GM10266 (cell line): ENCODE results near the gene EIF5A.

ENCODE experiments used
- DNase-seq: peaks from one replicate; pipeline ENCODE4 v3.0.0; 2012; ENCODE audit errors: extremely low spot score
- CTCF ChIP-seq: IDR thresholded peaks from 2 replicates; pipeline ENCODE4 v1.5.1; 2012; ENCODE audit warnings: mild to moderate bottlenecking, low read depth; ENCODE audit not compliant: control insufficient read depth, insufficient read depth; ENCODE audit errors: missing control alignments

EIF5A gene

GRCh38 chr17:7308625-7309433 is 1.4 kb downstream of the EIF5A start:
- TF ChIP-seq CTCF = no peak
- DNase-seq = peak; percentile 87

DNA sequence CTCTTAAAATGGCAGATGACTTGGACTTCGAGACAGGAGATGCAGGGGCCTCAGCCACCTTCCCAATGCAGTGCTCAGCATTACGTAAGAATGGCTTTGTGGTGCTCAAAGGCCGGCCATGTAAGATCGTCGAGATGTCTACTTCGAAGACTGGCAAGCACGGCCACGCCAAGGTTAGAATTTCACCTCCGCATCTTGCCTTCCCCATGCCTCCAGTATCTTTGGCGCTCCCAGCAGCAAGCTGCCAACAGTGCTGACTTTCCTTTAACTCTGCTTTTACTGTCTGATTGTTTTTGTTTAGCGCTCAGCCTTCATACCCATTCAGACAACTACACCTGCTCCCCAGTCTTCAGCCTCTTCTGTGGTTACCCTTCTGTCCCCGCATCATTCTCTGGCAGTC is 2.2 kb downstream of the EIF5A start:
- no peak for TF ChIP-seq CTCF
- DNase-seq = no peak

DNA sequence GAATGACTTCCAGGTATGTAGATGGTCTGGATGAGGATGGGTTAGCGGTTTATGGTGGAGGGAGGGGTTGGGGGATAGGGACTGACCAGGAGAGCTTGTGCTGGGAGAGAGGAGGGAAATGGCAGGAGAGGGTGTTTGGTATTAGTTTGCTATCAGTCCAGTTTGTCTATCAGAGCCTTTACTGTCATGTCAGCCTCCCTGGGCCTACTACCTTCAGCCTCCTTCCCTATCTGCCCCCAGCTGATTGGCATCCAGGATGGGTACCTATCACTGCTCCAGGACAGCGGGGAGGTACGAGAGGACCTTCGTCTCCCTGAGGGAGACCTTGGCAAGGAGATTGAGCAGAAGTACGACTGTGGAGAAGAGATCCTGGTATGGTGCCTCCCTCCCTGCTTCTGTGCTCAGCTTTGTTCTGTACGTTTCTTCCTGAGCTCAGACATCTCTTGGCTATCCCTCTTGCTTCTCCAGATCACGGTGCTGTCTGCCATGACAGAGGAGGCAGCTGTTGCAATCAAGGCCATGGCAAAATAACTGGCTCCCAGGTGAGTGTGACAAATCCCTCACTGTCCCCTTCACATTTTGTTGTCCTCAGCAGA is 3.8 kb downstream of the EIF5A start:
- no peak for DNase-seq
- no peak for TF ChIP-seq CTCF

- DNase-seq = peak; percentile 5
- TF ChIP-seq CTCF = no peak
Measured at GRCh38 chr17:7312432-7313087, 5.1 kb downstream of the EIF5A start.

DNA sequence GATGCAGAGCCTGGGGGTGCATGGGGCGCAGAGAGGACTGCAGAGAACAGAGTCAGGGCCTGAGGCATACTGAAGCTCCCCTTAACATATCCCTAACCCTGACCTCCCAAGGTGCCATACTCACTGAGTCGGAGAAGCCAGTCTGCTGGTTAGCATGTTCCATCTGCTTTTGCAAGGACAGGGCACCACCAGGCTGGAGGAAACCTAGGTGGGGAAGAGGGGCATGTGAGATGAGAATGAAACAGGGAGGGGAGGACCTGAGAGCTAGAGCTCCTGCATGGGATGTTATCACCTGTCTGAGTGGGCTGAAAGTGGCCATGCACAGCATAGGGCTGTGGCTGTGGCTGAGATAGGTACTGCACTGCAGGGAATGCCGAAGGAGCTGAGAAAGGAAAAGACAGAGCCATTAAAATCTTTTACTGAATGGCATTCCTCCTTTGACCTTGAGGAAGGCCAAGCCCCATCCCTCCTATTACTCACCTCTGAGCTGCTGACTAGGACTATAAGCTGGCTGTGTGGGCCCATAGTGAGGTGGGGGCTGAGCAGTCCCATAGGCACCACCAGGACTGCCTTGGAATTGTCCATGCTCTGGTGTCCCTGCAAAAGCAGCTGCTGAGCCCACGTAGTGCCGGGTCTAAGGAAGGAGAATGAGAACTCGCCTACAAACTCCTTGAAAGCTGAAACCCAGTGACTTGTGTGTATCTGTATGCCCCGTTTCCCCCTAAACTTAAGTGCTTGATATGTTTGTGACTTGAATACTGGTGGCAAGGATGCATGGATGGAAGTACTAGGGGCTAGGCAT is 5.9 kb downstream of the EIF5A start:
- no peak for TF ChIP-seq CTCF
- DNase-seq = peak; percentile 24

DNA sequence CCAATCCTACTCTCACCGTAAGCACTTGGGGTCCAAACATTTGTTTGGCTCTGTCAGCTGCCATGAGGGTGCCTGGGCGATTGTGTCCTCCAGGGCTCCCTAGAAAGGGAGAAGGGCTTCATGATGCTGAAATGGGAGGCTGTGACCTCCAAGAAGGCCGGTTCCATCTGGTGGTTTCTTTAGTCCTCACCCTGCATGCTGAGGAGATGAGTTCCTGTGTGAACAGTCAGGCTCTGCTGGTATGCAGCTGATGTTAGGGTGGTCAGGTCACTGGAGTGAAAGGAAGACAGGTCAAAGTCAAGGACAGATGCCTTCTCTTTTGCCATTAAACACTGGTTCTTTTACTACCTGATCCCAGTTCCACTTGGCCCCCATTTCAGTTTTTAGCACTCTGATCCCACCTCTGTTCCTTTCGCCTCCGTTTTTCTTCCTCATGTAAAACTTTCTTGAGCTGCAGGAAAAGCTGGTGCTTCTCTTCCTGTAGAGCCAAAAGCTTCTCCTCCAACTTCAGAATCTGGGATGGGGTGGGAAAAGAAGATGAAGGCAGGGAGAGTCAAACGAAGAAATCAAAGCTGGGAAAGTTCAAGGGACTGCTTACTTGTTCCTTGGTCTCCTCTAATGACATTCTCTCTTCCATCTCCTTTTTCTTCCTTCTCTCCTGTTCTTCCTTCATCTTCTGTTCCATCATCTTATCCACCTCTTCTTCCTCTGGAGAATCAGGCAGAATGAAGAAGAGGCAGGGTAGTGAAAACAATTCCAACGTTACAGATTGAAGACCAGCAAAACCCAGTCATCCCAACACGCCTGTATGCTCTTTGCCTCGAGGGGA is 6.7 kb downstream of the EIF5A start:
- DNase-seq = peak; percentile 23
- TF ChIP-seq CTCF = no peak
